ENCODE measurements around the gene SCUBE3.
A peak's percentile ranks its signal among the peaks of the same experiment; 100 is the strongest.

Gene SCUBE3

GRCh38 chr6:35240838-35241801, 27.4 kb downstream of the SCUBE3 start:
- DNase-seq (ENCODE audit: low read depth) = peak; percentile 31

- no peak for DNase-seq (ENCODE audit: low read depth)
Measured at GRCh38 chr6:35242486-35242885, 28.7 kb downstream of the SCUBE3 start.

- no peak for DNase-seq (ENCODE audit: low read depth)
Measured at GRCh38 chr6:35242906-35243305, 29.1 kb downstream of the SCUBE3 start.

- no peak for DNase-seq (ENCODE audit: low read depth)
Measured at GRCh38 chr6:35243386-35243958, 29.7 kb downstream of the SCUBE3 start.

GRCh38 chr6:35244551-35244950, 30.8 kb downstream of the SCUBE3 start:
- no peak for DNase-seq (ENCODE audit: low read depth)

- DNase-seq (ENCODE audit: low read depth) = no peak
Measured at GRCh38 chr6:35247642-35248231, 34.0 kb downstream of the SCUBE3 start.

GRCh38 chr6:35248300-35248699, 34.5 kb downstream of the SCUBE3 start:
- peak; percentile 24 for DNase-seq (ENCODE audit: low read depth)

GRCh38 chr6:35248965-35249364, 35.2 kb downstream of the SCUBE3 start:
- DNase-seq (ENCODE audit: low read depth) = no peak

- DNase-seq (ENCODE audit: low read depth) = no peak
Measured at GRCh38 chr6:35251949-35252348, 38.2 kb downstream of the SCUBE3 start.

- no peak for DNase-seq (ENCODE audit: low read depth)
Measured at GRCh38 chr6:35253249-35253648, 39.5 kb downstream of the SCUBE3 start.

- DNase-seq (ENCODE audit: low read depth) = no peak
Measured at GRCh38 chr6:35258336-35258735, 44.6 kb downstream of the SCUBE3 start.

GRCh38 chr6:35258858-35259193, 45.1 kb downstream of the SCUBE3 start:
- DNase-seq (ENCODE audit: low read depth) = peak; percentile 67

- DNase-seq (ENCODE audit: low read depth) = peak; percentile 96
Measured at GRCh38 chr6:35259194-35259947, 45.6 kb downstream of the SCUBE3 start, which contains the start of gene ZNF76. TSS of gene ZNF76 (plus strand) at chr6:35259735. CDS start at chr6:35281152, 21,417 bp downstream.

GRCh38 chr6:35259948-35260590, 46.3 kb downstream of the SCUBE3 start:
- DNase-seq (ENCODE audit: low read depth) = peak; percentile 21

GRCh38 chr6:35260591-35261570, 47.1 kb downstream of the SCUBE3 start:
- DNase-seq (ENCODE audit: low read depth) = no peak

- DNase-seq (ENCODE audit: low read depth) = peak; percentile 46
Measured at GRCh38 chr6:35262596-35262995, 48.8 kb downstream of the SCUBE3 start.

GRCh38 chr6:35264550-35265274, 51.0 kb downstream of the SCUBE3 start:
- DNase-seq (ENCODE audit: low read depth) = no peak

- no peak for DNase-seq (ENCODE audit: low read depth)
Measured at GRCh38 chr6:35265523-35265922, 51.8 kb downstream of the SCUBE3 start.

- DNase-seq (ENCODE audit: low read depth) = no peak
Measured at GRCh38 chr6:35267446-35267845, 53.7 kb downstream of the SCUBE3 start.

GRCh38 chr6:35267897-35268296, 54.1 kb downstream of the SCUBE3 start:
- DNase-seq (ENCODE audit: low read depth) = no peak
